Fibroblast of the aortic adventitia (primary cell): ENCODE results near the gene PEPD. TPM values are rescaled to one million over a fixed set of nuclear protein-coding genes. Genes with fewer than 3 reads are reported as not detected.

Source experiments
- DNase-seq: peaks from one replicate; pipeline ENCODE4 v3.0.0-alpha.2; 2010; ENCODE audit warnings: low read depth
- H3K4me3 ChIP-seq: 2 replicates; pipeline ENCODE4 v1.5.1; 2011; ENCODE audit warnings: low read depth, mild to moderate bottlenecking, control low read depth, low read length, moderate library complexity
- total RNA-seq: library from RNA; depleted of rRNA; stranded (reverse); fragments of >200 nt; gene quantifications from 2 replicates; pipeline ENCODE4 v1.2.3, GENCODE V29; 2012; ENCODE audit warnings: low replicate concordance
- TF ChIP-seq, protein P1 (sequence below): IDR thresholded peaks from 2 replicates; pipeline ENCODE4 v1.5.1; 2011; ENCODE audit warnings: mild to moderate bottlenecking, low read length, control low read depth, inconsistent platforms; ENCODE audit not compliant: insufficient read depth

PEPD gene
- total RNA-seq, 1 donor, result 65.0 TPM

DNA sequence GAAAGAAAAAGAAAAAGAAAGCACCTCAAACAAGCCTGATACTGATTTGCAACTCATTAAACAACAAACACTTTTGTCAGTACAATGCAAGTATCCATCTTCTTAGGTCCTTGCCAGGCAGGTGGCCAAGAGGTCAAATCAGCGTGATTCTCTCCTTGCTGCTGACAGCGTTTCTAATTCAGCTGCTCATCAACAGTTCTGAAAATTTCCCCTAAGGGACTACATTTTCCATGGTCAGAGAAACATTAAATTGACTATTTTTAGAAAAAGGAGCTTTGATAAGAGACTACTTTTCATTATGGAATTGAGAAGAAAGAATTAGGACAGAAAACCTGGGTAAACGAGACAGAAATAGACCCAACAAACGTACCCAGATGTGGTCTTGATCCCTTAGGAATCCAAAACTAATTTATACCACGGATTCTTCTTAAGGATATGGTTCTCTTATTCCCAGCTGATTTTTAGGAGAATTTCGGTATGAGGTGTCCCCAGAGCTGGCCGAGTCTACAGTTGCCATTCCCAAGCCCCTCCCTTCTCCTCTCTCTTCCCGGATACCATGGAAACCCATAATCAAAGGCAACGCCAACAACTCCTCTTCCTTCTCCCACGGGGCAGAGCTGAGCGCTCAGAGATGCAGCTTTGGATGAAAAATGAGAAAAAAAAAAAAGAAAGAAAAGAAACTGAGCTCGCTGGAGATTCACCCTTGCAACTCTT is 177.6 kb downstream of the PEPD start:
- TF ChIP-seq, protein P1, sequence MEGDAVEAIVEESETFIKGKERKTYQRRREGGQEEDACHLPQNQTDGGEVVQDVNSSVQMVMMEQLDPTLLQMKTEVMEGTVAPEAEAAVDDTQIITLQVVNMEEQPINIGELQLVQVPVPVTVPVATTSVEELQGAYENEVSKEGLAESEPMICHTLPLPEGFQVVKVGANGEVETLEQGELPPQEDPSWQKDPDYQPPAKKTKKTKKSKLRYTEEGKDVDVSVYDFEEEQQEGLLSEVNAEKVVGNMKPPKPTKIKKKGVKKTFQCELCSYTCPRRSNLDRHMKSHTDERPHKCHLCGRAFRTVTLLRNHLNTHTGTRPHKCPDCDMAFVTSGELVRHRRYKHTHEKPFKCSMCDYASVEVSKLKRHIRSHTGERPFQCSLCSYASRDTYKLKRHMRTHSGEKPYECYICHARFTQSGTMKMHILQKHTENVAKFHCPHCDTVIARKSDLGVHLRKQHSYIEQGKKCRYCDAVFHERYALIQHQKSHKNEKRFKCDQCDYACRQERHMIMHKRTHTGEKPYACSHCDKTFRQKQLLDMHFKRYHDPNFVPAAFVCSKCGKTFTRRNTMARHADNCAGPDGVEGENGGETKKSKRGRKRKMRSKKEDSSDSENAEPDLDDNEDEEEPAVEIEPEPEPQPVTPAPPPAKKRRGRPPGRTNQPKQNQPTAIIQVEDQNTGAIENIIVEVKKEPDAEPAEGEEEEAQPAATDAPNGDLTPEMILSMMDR, result no peak
- peak; percentile 24 for DNase-seq
- no peak overlapping the region for H3K4me3 ChIP-seq

DNA sequence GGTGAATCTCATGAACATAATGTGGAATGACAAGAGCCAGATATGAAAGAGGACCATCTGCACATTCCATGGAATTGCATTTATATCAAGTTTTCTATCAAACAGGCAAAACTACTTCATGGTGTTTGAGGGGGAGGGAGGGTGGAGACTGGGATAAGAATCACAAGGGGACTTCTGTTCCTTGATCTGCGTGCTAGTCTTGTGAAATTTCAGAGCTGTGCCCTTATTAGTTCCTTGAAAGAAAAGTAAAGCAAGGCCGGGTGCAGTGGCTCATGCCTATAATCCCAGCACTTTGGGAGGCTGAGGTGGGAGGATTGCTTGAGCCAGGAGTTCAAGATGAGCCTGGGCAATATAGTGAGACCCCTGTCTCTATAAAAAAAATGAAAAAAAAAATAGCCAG is 178.3 kb downstream of the PEPD start:
- no peak for DNase-seq
- TF ChIP-seq, protein P1, result no peak

DNA sequence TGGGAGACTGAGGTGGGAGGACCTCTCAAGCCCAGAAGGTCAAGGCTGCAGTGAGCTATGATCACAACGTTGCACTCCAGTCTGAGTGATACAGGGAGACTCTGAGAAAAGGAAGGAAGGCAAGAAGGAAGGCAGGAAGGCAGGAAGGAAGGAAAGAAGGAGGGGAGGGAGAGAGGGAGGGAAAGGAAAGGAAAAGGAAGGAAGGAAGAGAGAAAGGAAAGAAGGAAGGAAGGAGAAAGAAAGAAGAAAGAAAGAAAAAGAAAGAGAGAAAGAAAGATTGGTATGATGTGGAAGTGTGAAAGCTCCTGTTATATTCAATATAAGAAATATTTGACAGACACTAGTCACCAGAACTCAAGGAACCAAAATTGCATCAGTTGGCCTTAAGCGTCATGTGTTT is 180.6 kb downstream of the PEPD start:
- TF ChIP-seq, protein P1, result no peak
- H3K4me3 ChIP-seq, result no peak overlapping the region
- no peak for DNase-seq

More for the DNA sequence above, 178.3 kb downstream of the PEPD start:
- no peak overlapping the region for H3K4me3 ChIP-seq

DNA sequence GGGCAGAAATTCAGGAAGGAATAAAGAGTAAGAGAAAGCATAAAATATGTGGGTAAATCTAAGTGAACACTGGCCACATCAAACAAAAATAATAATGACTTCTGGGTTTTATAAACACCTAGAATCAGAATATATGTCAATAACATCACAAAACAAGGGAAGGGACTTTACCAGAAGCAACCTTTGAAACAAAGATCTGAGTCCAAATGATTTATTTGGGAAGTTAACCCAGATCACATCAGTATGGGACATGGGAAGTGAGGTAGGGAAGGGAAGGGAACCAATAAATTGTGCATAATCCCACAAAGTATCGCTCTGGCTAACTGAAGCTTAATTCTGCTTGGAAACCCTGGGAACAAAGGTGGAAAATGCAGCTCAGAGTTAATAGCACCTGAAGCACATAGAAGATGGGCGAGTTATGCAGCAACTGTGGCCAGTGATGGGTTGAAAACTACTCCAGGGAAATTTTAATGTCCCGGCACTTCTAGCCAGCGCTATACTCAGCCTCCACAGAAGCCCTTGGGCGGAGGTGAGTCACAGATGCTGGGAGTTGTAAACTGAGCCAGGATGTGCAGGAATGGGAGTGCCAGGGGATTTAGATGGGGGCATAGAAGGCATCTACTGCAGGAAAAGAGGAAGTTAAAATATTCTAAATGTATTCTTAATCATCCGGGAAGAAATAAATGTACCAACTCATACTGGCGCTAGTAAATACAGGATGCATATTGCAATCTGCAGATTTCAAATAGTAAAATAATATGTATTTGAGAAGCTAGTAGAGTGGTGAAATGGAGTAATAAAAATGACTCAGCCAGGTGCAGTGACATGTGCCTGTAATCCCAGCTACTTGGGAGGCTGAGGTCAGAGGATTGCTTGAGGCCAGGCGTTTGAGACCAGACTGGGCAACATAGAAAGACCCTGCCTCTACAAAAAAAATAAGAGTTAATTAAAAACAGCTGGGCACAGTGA is 182.3 kb downstream of the PEPD start:
- TF ChIP-seq, protein P1, result no peak
- no peak for DNase-seq
- no peak overlapping the region for H3K4me3 ChIP-seq

Other genes starting within 250 kb of the PEPD start
- 0.18 TPM in 1 of 2 replicates, not detected in the other for gene CEBPA, start 219.3 kb downstream of the PEPD start, total RNA-seq
- 13.8 and 32.8 TPM in 2 replicates for gene CEBPG, start 148.1 kb downstream of the PEPD start, total RNA-seq
- not detected in 2 replicates for gene CHST8, start 100.2 kb upstream of the PEPD start, total RNA-seq